ENCODE data around the gene GTF2IRD1.

DNA sequence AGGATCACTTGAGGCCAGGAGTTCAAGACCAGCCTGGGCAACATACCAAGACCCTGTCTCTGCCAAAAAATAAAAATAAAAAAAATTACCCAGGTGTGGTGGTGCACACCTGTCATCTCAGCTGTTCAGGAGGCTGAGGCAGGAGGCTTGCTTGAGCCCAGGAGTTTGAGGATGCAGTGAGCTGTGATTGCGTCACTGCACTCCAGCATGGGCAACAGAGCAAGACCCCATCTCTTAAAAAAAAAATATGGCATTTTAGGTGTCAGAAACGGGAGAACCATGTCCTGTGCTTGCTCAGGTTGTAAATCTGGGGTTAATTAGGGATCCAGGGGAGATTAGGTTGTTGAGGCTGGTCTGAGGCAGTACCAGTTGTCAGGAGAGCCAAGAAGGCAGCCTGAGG is 64.9 kb downstream of the GTF2IRD1 start:
- TF ChIP-seq ZNF274 (IDR thresholded peaks at IDR 0.05; ENCODE audit: low read depth, low read length) (no peak), YY1 (IDR thresholded peaks at IDR 0.05; ENCODE audit: insufficient read depth, insufficient read length) (no peak), SUZ12 (IDR thresholded peaks at IDR 0.05; ENCODE audit: extremely low read depth, insufficient read depth, insufficient read length) (no peak)
